Measurements from ENCODE around the gene XIST. TPM values are rescaled to one million over a fixed set of nuclear protein-coding genes. Genes with fewer than 3 reads are reported as not detected.
"Not testable (repeated sequence)": the region's sequence is repeated elsewhere in the genome, so short reads cannot be mapped to it uniquely, and the experiment has no call there.

Gene XIST
- polyA plus RNA-seq, 2 donors = 0.02 to 54.0 TPM

- Histone ChIP-seq H3K4me1 (ENCODE audit: control insufficient read depth in 2 of 2, insufficient read depth in 2 of 2, low read length in 1 of 2) (no peaks in the 10 kb centered on the region), H3K27ac (ENCODE audit: low read depth in 2 of 2, low read length in 1 of 2) (no peak overlapping the region), H3K4me3 (ENCODE audit: low read depth in 1 of 2, low read length in 2 of 2) (no peak overlapping the region), H3K27me3 (ENCODE audit: control insufficient read depth in 1 of 2, insufficient read depth in 2 of 2, low read length in 2 of 2) (no peaks in the 10 kb centered on the region), H3K9me3 (ENCODE audit: control insufficient read depth in 2 of 2, insufficient read depth in 1 of 2, low read depth in 1 of 2, low read length in 1 of 2) (no peaks in the 10 kb centered on the region), H3K36me3 (ENCODE audit: control insufficient read depth in 2 of 2, insufficient read depth in 2 of 2, low read length in 1 of 2) (no peaks in the 10 kb centered on the region)
- 77 to 86% methylated on average over 3 of the region's 3 CpGs for WGBS, 2 donors
Observed at GRCh38 chrX:73818200-73819116, 34.1 kb downstream of the XIST start.

- Histone ChIP-seq H3K9me3 (ENCODE audit: control insufficient read depth in 2 of 2, insufficient read depth in 1 of 2, low read depth in 1 of 2, low read length in 1 of 2) (no peaks in the 10 kb centered on the region), H3K4me3 (ENCODE audit: low read depth in 1 of 2, low read length in 2 of 2) (no peak overlapping the region), H3K27ac (ENCODE audit: low read depth in 2 of 2, low read length in 1 of 2) (no peak overlapping the region), H3K36me3 (ENCODE audit: control insufficient read depth in 2 of 2, insufficient read depth in 2 of 2, low read length in 1 of 2) (no peaks in the 10 kb centered on the region), H3K4me1 (ENCODE audit: control insufficient read depth in 2 of 2, insufficient read depth in 2 of 2, low read length in 1 of 2) (no peaks in the 10 kb centered on the region), H3K27me3 (ENCODE audit: control insufficient read depth in 1 of 2, insufficient read depth in 2 of 2, low read length in 2 of 2) (no peaks in the 10 kb centered on the region)
- WGBS, 2 donors = 79% methylated on average over 6 of the region's 6 CpGs
Observed at GRCh38 chrX:73817393-73818199, 34.9 kb downstream of the XIST start.

GRCh38 chrX:73812256-73812655 is 40.3 kb downstream of the XIST start:
- Histone ChIP-seq H3K4me3 (ENCODE audit: low read depth in 1 of 2, low read length in 2 of 2) (no peak overlapping the region), H3K36me3 (ENCODE audit: control insufficient read depth in 2 of 2, insufficient read depth in 2 of 2, low read length in 1 of 2) (no peaks in the 10 kb centered on the region), H3K4me1 (ENCODE audit: control insufficient read depth in 2 of 2, insufficient read depth in 2 of 2, low read length in 1 of 2) (no peaks in the 10 kb centered on the region), H3K27ac (ENCODE audit: low read depth in 2 of 2, low read length in 1 of 2) (no peak overlapping the region), H3K27me3 (ENCODE audit: control insufficient read depth in 1 of 2, insufficient read depth in 2 of 2, low read length in 2 of 2) (no peaks in the 10 kb centered on the region), H3K9me3 (ENCODE audit: control insufficient read depth in 2 of 2, insufficient read depth in 1 of 2, low read depth in 1 of 2, low read length in 1 of 2) (no peaks in the 10 kb centered on the region)

GRCh38 chrX:73804109-73804508 is 48.4 kb downstream of the XIST start:
- H3K27me3 ChIP-seq (ENCODE audit: control insufficient read depth in 1 of 2, insufficient read depth in 2 of 2, low read length in 2 of 2); H3K36me3 ChIP-seq (ENCODE audit: control insufficient read depth in 2 of 2, insufficient read depth in 2 of 2, low read length in 1 of 2); H3K4me1 ChIP-seq (ENCODE audit: control insufficient read depth in 2 of 2, insufficient read depth in 2 of 2, low read length in 1 of 2); H3K4me3 ChIP-seq (ENCODE audit: low read depth in 1 of 2, low read length in 2 of 2); H3K9me3 ChIP-seq (ENCODE audit: control insufficient read depth in 2 of 2, insufficient read depth in 1 of 2, low read depth in 1 of 2, low read length in 1 of 2); H3K27ac ChIP-seq (ENCODE audit: low read depth in 2 of 2, low read length in 1 of 2): not testable (repeated sequence)
- WGBS, 2 donors = 80 to 90% methylated on average over 1 of the region's 1 CpG

GRCh38 chrX:73799888-73800287 is 52.6 kb downstream of the XIST start:
- Histone ChIP-seq H3K36me3 (ENCODE audit: control insufficient read depth in 2 of 2, insufficient read depth in 2 of 2, low read length in 1 of 2) (no peaks in the 10 kb centered on the region), H3K27me3 (ENCODE audit: control insufficient read depth in 1 of 2, insufficient read depth in 2 of 2, low read length in 2 of 2) (peaks cover 0 to 3% of the 10 kb centered on the region in 2 donors), H3K4me3 (ENCODE audit: low read depth in 1 of 2, low read length in 2 of 2) (no peak overlapping the region), H3K9me3 (ENCODE audit: control insufficient read depth in 2 of 2, insufficient read depth in 1 of 2, low read depth in 1 of 2, low read length in 1 of 2) (no peaks in the 10 kb centered on the region), H3K27ac (ENCODE audit: low read depth in 2 of 2, low read length in 1 of 2) (no peak overlapping the region), H3K4me1 (ENCODE audit: control insufficient read depth in 2 of 2, insufficient read depth in 2 of 2, low read length in 1 of 2) (no peaks in the 10 kb centered on the region)
- WGBS, 2 donors = 35 to 44% methylated on average over 3 of the region's 3 CpGs

- not testable (repeated sequence) for H3K4me1 ChIP-seq (ENCODE audit: control insufficient read depth in 2 of 2, insufficient read depth in 2 of 2, low read length in 1 of 2); H3K27ac ChIP-seq (ENCODE audit: low read depth in 2 of 2, low read length in 1 of 2); H3K9me3 ChIP-seq (ENCODE audit: control insufficient read depth in 2 of 2, insufficient read depth in 1 of 2, low read depth in 1 of 2, low read length in 1 of 2); H3K4me3 ChIP-seq (ENCODE audit: low read depth in 1 of 2, low read length in 2 of 2); H3K27me3 ChIP-seq (ENCODE audit: control insufficient read depth in 1 of 2, insufficient read depth in 2 of 2, low read length in 2 of 2); H3K36me3 ChIP-seq (ENCODE audit: control insufficient read depth in 2 of 2, insufficient read depth in 2 of 2, low read length in 1 of 2)
- WGBS, 2 donors = 90 to 97% methylated on average over 8 of the region's 8 CpGs
Observed at GRCh38 chrX:73792511-73792910, 60.0 kb downstream of the XIST start.

- H3K36me3 ChIP-seq (ENCODE audit: control insufficient read depth in 2 of 2, insufficient read depth in 2 of 2, low read length in 1 of 2) = no peaks in the 10 kb centered on the region
- H3K4me1 ChIP-seq (ENCODE audit: control insufficient read depth in 2 of 2, insufficient read depth in 2 of 2, low read length in 1 of 2) = no peaks in the 10 kb centered on the region
- H3K4me3 ChIP-seq (ENCODE audit: low read depth in 1 of 2, low read length in 2 of 2) = no peak overlapping the region
- H3K27me3 ChIP-seq (ENCODE audit: control insufficient read depth in 1 of 2, insufficient read depth in 2 of 2, low read length in 2 of 2) = peaks cover 0 to 2% of the 10 kb centered on the region in 2 donors
- H3K27ac ChIP-seq (ENCODE audit: low read depth in 2 of 2, low read length in 1 of 2) = no peak overlapping the region
- H3K9me3 ChIP-seq (ENCODE audit: control insufficient read depth in 2 of 2, insufficient read depth in 1 of 2, low read depth in 1 of 2, low read length in 1 of 2) = no peaks in the 10 kb centered on the region
- 19 to 57% methylated on average over 1 of the region's 1 CpG for WGBS, 2 donors
Observed at GRCh38 chrX:73785493-73785892, 67.0 kb downstream of the XIST start.

Measured in esophagus (tissue), 2 donors.